ENCODE data around the gene IL27RA.

Gene IL27RA

GRCh38 chr19:13993590-13994300 lies 37.8 kb upstream of the IL27RA start:
- TF ChIP-seq, protein P1, sequence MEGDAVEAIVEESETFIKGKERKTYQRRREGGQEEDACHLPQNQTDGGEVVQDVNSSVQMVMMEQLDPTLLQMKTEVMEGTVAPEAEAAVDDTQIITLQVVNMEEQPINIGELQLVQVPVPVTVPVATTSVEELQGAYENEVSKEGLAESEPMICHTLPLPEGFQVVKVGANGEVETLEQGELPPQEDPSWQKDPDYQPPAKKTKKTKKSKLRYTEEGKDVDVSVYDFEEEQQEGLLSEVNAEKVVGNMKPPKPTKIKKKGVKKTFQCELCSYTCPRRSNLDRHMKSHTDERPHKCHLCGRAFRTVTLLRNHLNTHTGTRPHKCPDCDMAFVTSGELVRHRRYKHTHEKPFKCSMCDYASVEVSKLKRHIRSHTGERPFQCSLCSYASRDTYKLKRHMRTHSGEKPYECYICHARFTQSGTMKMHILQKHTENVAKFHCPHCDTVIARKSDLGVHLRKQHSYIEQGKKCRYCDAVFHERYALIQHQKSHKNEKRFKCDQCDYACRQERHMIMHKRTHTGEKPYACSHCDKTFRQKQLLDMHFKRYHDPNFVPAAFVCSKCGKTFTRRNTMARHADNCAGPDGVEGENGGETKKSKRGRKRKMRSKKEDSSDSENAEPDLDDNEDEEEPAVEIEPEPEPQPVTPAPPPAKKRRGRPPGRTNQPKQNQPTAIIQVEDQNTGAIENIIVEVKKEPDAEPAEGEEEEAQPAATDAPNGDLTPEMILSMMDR (IDR thresholded peaks at IDR 0.05; ENCODE audit: control insufficient read depth, extremely low read depth, insufficient read depth), result no peak
- DNase-seq (ENCODE audit: low read depth), result no peak
- no peak overlapping the region for H3K4me3 ChIP-seq (ENCODE audit: low read depth, low read length)

GRCh38 chr19:13995017-13995728 lies 36.4 kb upstream of the IL27RA start:
- no peak for DNase-seq (ENCODE audit: low read depth)
- TF ChIP-seq, protein P1 (IDR thresholded peaks at IDR 0.05; ENCODE audit: control insufficient read depth, extremely low read depth, insufficient read depth), result no peak
- no peak overlapping the region for H3K4me3 ChIP-seq (ENCODE audit: low read depth, low read length)

- no peak for DNase-seq (ENCODE audit: low read depth)
- TF ChIP-seq, protein P1 (IDR thresholded peaks at IDR 0.05; ENCODE audit: control insufficient read depth, extremely low read depth, insufficient read depth), result no peak
- no peak overlapping the region for H3K4me3 ChIP-seq (ENCODE audit: low read depth, low read length)
These were observed 35.4 kb upstream of the IL27RA start for GRCh38 chr19:13995878-13996765.

GRCh38 chr19:13996928-13997630 lies 34.5 kb upstream of the IL27RA start:
- H3K4me3 ChIP-seq (ENCODE audit: low read depth, low read length), result no peak overlapping the region
- DNase-seq (ENCODE audit: low read depth), result no peak
- TF ChIP-seq, protein P1 (IDR thresholded peaks at IDR 0.05; ENCODE audit: control insufficient read depth, extremely low read depth, insufficient read depth), result no peak

GRCh38 chr19:13997631-13997962 lies 34.0 kb upstream of the IL27RA start:
- DNase-seq (ENCODE audit: low read depth), result no peak
- no peak overlapping the region for H3K4me3 ChIP-seq (ENCODE audit: low read depth, low read length)
- TF ChIP-seq, protein P1 (IDR thresholded peaks at IDR 0.05; ENCODE audit: control insufficient read depth, extremely low read depth, insufficient read depth), result no peak

GRCh38 chr19:13998426-13998825 lies 33.1 kb upstream of the IL27RA start:
- TF ChIP-seq, protein P1 (IDR thresholded peaks at IDR 0.05; ENCODE audit: control insufficient read depth, extremely low read depth, insufficient read depth), result no peak
- no peak overlapping the region for H3K4me3 ChIP-seq (ENCODE audit: low read depth, low read length)
- DNase-seq (ENCODE audit: low read depth), result no peak
